SK-N-MC (cell line): Measurements from ENCODE around the gene GATA6.

ENCODE experiments used
- EZH2 ChIP-seq: fragments of 200-600 bp; sonication (generic); IDR thresholded peaks from one replicate; pipeline ENCODE4 v1.6.1; 2017; ENCODE audit warnings: antibody characterized with exemption
- FOXP2 ChIP-seq: optimal IDR thresholded peaks from 2 replicates; pipeline ENCODE3; 2011; ENCODE audit warnings: mild to moderate bottlenecking, moderate library complexity; ENCODE audit not compliant: insufficient read depth; ENCODE audit errors: extremely low read length, control extremely low read depth
- POLR2AphosphoS5 ChIP-seq: IDR thresholded peaks from 2 replicates; pipeline ENCODE4 v1.6.1; 2012; ENCODE audit warnings: mild to moderate bottlenecking, low read depth, low read length, borderline replicate concordance

DNA sequence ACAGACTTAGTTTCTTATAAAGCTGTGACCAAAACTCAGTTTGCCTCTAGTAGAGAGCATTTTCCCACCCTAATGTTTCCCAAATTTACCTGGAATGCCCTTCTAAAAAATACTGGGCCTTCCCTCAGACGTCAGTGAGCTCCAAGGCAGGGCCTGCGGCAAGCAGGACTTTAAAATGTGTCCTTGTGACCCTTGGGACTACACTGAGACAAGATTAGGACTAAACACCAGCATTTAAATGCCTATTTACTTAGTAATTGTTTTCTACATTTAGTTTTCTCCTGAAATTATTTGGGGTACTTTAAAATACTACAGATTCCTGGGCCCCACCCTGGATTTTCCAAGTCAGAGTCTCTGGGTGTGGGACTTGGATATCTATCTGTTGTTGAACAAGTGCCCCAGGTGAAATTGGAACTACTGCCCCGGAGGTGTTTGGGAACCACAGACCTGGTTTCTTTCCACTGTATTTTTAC lies 14.3 kb downstream of the GATA6 start:
- no peak for TF ChIP-seq EZH2
- no peak for TF ChIP-seq POLR2AphosphoS5
- no peak for TF ChIP-seq FOXP2
